ENCODE data around the gene PKNOX1. TPM values are rescaled to one million over a fixed set of nuclear protein-coding genes. Genes with fewer than 3 reads are reported as not detected.

PKNOX1 gene
- total RNA-seq, 1 experiment from 2014 or later: 16.5 TPM

- H3K4me1 ChIP-seq (ENCODE audit: control insufficient read depth, insufficient read depth, low read length): 0 out of 2 replicates have a peak, but pooled peaks cover 5% of the 10 kb centered on the region
- H3K27me3 ChIP-seq (ENCODE audit: control insufficient read depth, insufficient read depth, low read length): no peaks in the 10 kb centered on the region
- CTCF ChIA-PET: no interaction called here
- intact Hi-C loops (cut with micrococcal nuclease; ENCODE audit: unreplicated experiment) (no loop called here), in situ Hi-C loops (cut with HindIII; ENCODE audit: low pct_unique_long_range_greater_than_20kb, low sequenced_read_pairs) (no loop called here)
- no peak overlapping the region for H3K4me3 ChIP-seq (ENCODE audit: low read depth in 2 of 2, low read length in 2 of 2)
- DNase-seq (ENCODE audit: low read depth, low spot score) (no peak), ATAC-seq (no peak)
- BruUV-seq (replicated peaks): no TSS peak
- TF ChIP-seq, protein P1, sequence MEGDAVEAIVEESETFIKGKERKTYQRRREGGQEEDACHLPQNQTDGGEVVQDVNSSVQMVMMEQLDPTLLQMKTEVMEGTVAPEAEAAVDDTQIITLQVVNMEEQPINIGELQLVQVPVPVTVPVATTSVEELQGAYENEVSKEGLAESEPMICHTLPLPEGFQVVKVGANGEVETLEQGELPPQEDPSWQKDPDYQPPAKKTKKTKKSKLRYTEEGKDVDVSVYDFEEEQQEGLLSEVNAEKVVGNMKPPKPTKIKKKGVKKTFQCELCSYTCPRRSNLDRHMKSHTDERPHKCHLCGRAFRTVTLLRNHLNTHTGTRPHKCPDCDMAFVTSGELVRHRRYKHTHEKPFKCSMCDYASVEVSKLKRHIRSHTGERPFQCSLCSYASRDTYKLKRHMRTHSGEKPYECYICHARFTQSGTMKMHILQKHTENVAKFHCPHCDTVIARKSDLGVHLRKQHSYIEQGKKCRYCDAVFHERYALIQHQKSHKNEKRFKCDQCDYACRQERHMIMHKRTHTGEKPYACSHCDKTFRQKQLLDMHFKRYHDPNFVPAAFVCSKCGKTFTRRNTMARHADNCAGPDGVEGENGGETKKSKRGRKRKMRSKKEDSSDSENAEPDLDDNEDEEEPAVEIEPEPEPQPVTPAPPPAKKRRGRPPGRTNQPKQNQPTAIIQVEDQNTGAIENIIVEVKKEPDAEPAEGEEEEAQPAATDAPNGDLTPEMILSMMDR (IDR thresholded peaks at IDR 0.05): no peak
- TF ChIP-seq POLR2AphosphoS5 (IDR thresholded peaks at IDR 0.05; ENCODE audit: low read depth, low read length): no peak
- TF ChIP-seq REST (IDR thresholded peaks at IDR 0.05; ENCODE audit: insufficient read depth in 1 of 2, low read depth in 2 of 2, low read length in 1 of 2): no peak
- no peak for TF ChIP-seq SIN3A (IDR thresholded peaks at IDR 0.05; ENCODE audit: borderline replicate concordance, insufficient read depth, low read depth, low read length)
- TF ChIP-seq TCF7L2 (IDR thresholded peaks at IDR 0.05; ENCODE audit: low read depth, low read length): no peak
- H3K36me3 ChIP-seq (ENCODE audit: control insufficient read depth, insufficient read depth, low read length): no peaks in the 10 kb centered on the region
- POLR2A ChIA-PET: no interaction called here
- H3K27ac ChIP-seq (ENCODE audit: low read length): no peak overlapping the region
- no peaks in the 10 kb centered on the region for H3K9me3 ChIP-seq (ENCODE audit: control insufficient read depth, insufficient read depth, low read depth, low read length)
These were observed 48.8 kb downstream of the PKNOX1 start for GRCh38 chr21:43023175-43023574.

GRCh38 chr21:43024439-43025136 is 50.2 kb downstream of the PKNOX1 start:
- no peak for DNase-seq (ENCODE audit: low read depth, low spot score)
- Histone ChIP-seq H3K9me3 (ENCODE audit: control insufficient read depth, insufficient read depth, low read depth, low read length) (no peaks in the 10 kb centered on the region), H3K27ac (ENCODE audit: low read length) (0 out of 2 replicates have a peak overlapping the region, but pooled peaks have one; percentile 39), H3K27me3 (ENCODE audit: control insufficient read depth, insufficient read depth, low read length) (no peaks in the 10 kb centered on the region), H3K4me1 (ENCODE audit: control insufficient read depth, insufficient read depth, low read length) (0 out of 2 replicates have a peak, but pooled peaks cover 5% of the 10 kb centered on the region), H3K36me3 (ENCODE audit: control insufficient read depth, insufficient read depth, low read length) (no peaks in the 10 kb centered on the region; the same call in 1 of the 2 replicates), H3K4me3 (ENCODE audit: low read depth in 2 of 2, low read length in 2 of 2) (no peak overlapping the region)
- no peak for ATAC-seq
- BruUV-seq (replicated peaks): no TSS peak
- ChIA-PET CTCF (no interaction called here), POLR2A (no interaction called here)
- in situ Hi-C loops (cut with HindIII; ENCODE audit: low pct_unique_long_range_greater_than_20kb, low sequenced_read_pairs) (no loop called here), intact Hi-C loops (cut with micrococcal nuclease; ENCODE audit: unreplicated experiment) (no loop called here)
- no peak for TF ChIP-seq SIN3A (IDR thresholded peaks at IDR 0.05; ENCODE audit: borderline replicate concordance, insufficient read depth, low read depth, low read length)
- TF ChIP-seq TCF7L2 (IDR thresholded peaks at IDR 0.05; ENCODE audit: low read depth, low read length): no peak
- no peak for TF ChIP-seq POLR2AphosphoS5 (IDR thresholded peaks at IDR 0.05; ENCODE audit: low read depth, low read length)
- TF ChIP-seq, protein P1 (IDR thresholded peaks at IDR 0.05): no peak
- no peak for TF ChIP-seq REST (IDR thresholded peaks at IDR 0.05; ENCODE audit: insufficient read depth in 1 of 2, low read depth in 2 of 2, low read length in 1 of 2)

All from Panc1 (cell line).